Measurements from ENCODE around the gene NFATC2IP.
"Not testable (repeated sequence)": the region's sequence is repeated elsewhere in the genome, so short reads cannot be mapped to it uniquely, and the experiment has no call there.

The NFATC2IP gene

DNA sequence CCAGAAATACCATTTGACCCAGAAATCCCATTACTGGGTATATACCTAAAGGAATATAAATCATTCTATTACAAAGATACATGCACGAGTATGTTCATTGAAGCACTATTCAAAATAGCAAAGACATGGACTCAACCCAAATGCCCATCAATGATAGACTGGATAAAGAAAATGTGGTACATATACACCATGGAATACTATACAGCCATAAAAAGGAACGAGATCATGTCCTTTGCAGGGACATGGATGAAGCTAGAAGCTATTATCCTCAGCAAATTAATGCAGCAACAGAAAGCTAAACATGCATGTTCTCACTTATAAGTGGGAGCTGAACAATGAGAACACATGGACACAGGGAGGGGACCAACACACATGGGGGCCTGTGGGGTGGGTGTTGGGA, 24.5 kb upstream of the NFATC2IP start:
- DNase-seq (ENCODE audit: low spot score) = not testable (repeated sequence)

DNA sequence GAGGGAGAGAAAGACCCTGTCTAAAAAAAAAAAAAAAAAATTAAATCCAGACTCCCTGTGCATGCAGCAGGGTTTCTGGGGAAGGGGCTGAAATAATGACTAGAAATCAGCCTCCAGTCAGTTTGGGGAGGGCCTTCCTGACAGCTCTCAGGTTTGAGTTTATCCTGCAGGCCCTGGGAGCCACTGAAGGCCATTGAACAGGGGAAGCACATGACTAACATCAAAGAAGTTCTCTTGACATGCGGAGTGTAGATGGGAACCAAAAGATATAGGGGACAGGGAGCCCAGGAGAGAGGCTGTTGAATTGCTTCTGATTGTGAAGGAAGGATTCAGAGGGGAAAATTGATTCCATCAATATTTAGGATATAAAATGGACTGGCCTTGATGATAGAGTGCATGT, 22.9 kb upstream of the NFATC2IP start:
- DNase-seq (ENCODE audit: low spot score) = no peak

DNA sequence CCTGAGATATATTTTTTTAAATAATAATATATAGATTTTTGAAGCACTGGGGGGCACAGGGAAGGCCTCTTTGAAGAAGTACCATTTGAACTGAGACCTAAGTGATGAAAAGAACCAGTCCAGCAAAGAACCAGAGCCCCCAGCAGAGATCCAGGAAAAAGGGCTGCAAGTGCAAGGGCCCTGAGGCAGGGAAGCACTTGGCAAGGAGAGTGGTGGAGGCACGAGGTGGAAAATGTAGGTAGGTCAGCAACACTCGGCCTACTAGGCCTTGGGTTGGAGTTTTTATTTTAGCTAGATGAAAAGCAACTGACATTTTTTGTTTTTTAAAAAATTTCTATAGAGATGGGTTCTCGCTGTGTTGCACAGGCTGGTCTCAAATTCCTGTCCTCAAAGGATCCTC, 20.5 kb upstream of the NFATC2IP start:
- DNase-seq (ENCODE audit: low spot score) = no peak

DNA sequence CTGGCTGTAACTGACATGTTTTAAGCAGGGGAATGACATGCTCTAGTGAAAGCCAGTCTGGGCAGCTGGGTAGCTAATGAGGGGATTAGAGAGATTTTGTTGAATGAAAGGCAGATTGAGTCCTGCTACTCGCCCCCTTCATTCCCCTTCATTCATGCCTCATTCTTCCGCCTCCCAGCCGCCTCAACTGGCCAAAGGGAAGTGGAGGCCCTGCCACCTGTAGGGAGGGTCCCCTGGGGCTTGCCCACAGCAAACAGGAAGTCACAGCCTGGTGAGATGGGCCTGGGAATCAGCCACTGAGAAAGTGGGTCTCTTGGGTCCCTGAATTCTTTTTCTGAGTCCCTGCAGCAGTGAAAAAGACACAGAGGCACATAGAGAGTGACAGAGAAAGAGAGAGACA, 20.1 kb upstream of the NFATC2IP start:
- DNase-seq (ENCODE audit: low spot score) = no peak

DNA sequence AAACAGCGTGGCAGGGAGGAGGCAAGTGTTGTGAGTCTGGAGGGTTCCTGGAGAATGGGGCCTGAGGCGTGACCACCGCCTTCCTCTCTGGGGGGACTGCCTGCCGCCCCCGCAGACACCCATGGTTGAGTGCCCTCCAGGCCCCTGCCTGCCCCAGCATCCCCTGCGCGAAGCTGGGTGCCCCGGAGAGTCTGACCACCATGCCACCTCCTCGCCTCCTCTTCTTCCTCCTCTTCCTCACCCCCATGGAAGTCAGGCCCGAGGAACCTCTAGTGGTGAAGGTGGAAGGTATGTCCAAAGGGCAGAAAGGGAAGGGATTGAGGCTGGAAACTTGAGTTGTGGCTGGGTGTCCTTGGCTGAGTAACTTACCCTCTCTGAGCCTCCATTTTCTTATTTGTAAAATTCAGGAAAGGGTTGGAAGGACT, 18.9 kb upstream of the NFATC2IP start, which contains the start of gene CD19:
TSS of gene CD19 (plus strand) at position 171 of the 425 bp plus-strand sequence. CDS start at position 201, 30 bp downstream.
- DNase-seq (ENCODE audit: low spot score) = no peak

DNA sequence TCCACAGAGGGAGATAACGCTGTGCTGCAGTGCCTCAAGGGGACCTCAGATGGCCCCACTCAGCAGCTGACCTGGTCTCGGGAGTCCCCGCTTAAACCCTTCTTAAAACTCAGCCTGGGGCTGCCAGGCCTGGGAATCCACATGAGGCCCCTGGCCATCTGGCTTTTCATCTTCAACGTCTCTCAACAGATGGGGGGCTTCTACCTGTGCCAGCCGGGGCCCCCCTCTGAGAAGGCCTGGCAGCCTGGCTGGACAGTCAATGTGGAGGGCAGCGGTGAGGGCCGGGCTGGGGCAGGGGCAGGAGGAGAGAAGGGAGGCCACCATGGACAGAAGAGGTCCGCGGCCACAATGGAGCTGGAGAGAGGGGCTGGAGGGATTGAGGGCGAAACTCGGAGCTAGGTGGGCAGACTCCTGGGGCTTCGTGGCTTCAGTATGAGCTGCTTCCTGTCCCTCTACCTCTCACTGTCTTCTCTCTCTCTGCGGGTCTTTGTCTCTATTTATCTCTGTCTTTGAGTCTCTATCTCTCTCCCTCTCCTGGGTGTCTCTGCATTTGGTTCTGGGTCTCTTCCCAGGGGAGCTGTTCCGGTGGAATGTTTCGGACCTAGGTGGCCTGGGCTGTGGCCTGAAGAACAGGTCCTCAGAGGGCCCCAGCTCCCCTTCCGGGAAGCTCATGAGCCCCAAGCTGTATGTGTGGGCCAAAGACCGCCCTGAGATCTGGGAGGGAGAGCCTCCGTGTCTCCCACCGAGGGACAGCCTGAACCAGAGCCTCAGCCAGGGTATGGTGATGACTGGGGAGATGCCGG, 18.2 kb upstream of the NFATC2IP start:
- no peak for DNase-seq (ENCODE audit: low spot score)

DNA sequence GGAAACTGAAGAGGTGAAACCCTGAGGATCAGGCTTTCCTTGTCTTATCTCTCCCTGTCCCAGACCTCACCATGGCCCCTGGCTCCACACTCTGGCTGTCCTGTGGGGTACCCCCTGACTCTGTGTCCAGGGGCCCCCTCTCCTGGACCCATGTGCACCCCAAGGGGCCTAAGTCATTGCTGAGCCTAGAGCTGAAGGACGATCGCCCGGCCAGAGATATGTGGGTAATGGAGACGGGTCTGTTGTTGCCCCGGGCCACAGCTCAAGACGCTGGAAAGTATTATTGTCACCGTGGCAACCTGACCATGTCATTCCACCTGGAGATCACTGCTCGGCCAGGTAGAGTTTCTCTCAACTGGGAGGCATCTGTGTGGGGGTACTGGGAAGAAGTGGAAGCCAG, 17.6 kb upstream of the NFATC2IP start:
- no peak for DNase-seq (ENCODE audit: low spot score)

DNA sequence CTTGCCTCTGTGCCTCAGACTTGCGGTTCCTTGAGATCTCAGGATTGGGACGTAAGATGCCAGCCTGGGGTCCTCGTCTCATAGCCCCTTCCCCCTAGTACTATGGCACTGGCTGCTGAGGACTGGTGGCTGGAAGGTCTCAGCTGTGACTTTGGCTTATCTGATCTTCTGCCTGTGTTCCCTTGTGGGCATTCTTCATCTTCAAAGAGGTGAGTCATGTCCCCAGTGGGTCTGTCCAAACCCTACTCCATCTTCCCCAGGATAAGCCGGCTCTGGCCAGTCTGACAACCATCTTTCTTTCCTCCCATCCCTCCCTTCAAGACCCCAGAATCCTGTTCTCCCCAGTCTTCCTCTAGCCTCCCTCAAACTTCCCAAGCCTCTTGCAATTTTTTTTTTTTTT, 15.4 kb upstream of the NFATC2IP start:
- DNase-seq (ENCODE audit: low spot score) = no peak

DNA sequence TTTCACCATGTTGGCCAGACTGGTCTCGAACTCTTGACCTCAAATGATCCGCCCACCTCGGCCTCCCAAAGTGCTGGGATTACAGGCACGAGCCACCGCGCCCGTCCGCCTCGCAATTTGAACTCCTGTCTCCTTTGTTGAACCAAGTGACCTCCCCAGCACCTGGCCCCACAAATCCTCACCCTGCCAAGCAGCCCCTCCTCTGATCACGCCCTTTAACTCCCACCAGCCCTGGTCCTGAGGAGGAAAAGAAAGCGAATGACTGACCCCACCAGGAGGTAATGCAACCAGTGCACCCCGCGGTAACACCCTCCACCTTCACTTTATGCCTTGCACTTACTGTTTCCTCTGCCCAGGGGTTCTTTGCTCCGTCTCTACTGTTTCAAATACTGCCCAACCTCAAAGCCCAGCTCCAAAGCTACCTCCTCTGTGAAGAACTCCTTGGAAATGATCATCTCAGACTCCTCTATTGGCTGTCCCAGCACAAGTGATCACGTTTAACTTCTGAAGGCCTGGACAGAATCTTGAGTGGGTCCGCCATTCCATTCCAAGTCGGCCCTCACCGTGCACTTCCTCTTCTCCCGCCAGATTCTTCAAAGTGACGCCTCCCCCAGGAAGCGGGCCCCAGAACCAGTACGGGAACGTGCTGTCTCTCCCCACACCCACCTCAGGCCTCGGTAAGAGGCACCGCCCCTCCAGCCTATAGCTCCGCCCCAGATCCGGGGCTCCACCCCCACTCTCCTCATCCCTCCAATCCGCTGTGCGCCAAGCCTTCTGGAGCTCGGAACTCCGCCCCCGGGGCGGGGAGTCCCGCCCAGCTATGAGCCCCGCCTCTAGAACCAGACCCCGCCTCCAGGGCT, 14.6 kb upstream of the NFATC2IP start:
- DNase-seq (ENCODE audit: low spot score) = peak; percentile 84

DNA sequence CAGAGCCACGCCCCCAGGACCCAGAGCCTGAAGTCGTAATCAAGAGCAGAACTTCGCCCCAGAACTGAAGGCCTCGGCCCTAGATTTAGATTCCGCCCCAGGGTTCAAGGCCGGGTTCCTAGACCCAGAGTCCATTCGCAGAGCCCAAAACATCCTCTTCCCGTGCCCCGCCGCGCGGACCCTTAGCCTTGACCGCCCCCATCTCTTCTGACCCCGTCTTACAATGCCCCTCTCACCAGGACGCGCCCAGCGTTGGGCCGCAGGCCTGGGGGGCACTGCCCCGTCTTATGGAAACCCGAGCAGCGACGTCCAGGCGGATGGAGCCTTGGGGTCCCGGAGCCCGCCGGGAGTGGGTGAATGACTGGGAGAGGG, 14.0 kb upstream of the NFATC2IP start:
- DNase-seq (ENCODE audit: low spot score) = no peak

DNA sequence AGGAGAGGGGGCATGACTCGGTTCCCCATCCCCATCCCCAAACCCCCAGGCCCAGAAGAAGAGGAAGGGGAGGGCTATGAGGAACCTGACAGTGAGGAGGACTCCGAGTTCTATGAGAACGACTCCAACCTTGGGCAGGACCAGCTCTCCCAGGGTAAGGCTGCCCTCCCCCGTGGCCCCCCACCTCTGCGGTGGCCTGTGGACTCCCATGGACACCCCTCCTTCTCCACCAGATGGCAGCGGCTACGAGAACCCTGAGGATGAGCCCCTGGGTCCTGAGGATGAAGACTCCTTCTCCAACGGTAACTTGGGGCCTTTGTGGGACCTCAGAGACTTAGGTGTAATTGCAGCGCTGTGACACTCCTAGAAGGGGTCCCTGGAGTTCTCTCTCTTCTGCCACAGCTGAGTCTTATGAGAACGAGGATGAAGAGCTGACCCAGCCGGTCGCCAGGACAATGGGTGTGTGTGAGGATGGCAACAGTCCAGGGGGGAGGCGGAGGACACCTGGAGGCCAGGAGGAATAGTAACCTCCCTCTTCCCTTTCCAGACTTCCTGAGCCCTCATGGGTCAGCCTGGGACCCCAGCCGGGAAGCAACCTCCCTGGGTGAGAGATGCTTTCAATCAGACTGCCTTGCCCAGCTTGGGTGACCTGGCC, 13.4 kb upstream of the NFATC2IP start:
- DNase-seq (ENCODE audit: low spot score) = no peak

DNA sequence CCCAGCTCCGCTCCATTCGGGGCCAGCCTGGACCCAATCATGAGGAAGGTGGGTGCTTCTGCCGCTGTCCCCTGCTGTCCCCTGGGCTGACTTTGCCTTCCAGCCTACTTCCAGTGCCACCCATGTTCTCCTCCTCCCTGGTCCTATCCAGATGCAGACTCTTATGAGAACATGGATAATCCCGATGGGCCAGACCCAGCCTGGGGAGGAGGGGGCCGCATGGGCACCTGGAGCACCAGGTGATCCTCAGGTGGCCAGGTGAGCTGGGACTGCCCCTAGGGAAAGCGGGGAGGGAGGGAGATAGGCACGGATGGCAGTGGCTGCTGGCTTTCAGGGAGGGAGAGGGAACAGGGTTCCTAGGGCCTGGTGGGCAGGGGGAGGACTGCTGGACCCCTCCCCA, 12.0 kb upstream of the NFATC2IP start:
- DNase-seq (ENCODE audit: low spot score) = no peak

DNA sequence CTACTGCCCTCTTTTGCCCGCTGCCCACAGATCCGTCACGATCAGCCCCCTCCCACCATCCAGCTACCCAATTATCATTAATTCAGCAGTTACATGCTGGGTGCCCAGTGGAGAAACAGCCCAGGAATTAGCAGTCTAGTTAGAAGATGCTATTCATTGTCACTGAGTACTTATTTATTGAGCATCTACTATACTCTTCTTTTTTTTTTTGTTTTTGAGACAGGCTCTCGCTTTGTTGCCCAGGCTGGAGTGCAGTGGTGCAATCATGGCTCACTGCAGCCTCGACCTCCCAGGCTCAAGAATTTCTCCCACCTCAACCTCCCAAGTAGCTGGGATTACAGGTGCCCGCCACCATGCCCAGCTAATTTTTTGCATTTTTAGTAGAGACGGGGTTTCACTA, 10.9 kb upstream of the NFATC2IP start:
- DNase-seq (ENCODE audit: low spot score) = not testable (repeated sequence)

DNA sequence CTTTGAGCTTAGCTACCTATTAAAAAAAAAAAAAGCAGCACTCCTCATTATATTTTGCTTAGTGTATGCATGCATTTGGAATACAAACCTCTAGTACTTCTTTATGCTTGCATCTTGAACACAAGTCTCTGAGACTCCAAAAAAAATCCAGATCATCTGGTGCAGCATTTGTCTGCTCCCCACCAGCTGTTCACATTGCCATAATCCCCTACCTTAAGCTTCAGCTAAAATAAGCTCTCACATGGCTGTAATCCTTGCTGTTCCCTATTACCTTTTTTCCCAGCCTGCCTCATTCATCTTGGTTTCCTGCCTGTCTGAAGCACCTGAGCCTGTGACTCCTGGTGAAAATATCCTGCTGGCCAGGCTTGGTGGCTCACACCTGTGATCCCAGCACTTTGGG, 7.5 kb upstream of the NFATC2IP start:
- DNase-seq (ENCODE audit: low spot score) = no peak

DNA sequence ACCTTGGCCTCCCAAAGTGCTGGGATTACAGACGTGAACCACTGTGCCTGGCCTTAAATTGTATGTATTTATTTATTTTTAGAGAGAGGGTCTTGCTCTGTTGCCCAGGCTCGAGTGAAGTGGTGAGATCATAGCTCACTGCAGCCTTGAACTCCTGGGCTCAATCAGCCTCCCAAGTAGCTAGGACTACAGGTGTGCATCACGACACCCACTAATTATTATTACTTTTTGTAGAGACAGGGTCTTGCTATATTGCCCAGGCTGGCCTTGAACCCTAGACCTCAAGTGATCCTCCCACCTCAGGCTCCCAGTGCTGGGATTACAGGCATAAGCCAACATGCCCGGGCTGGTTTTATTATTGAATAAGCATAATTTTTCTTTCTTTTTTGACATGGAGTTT, 4.1 kb upstream of the NFATC2IP start:
- DNase-seq (ENCODE audit: low spot score) = no peak

DNA sequence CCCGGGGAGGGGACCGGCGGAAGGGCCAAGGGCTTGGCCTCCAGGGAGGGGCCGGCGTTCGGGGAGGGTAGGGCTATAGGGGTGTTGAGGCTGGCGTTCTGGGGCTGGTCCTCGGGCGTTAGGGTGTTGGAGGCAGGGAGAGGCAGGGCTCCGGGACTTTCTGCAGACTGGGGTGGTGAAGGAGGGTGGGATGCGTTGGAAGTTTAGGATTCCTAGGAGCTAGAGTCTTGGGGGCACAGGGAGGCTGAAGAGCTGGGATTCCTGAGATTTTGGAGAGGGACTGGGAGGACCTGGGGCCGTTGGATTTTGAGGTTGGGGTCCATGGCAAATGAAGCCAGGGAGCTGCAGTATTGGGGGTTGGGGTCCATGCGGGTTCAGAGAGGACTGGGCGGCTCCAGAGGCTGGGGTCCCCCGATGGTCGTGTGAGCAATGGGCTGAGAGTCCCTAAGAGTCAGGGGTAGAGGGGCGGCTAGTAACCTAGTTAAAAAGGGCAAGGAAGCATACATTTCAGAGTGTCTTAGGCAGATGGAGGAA, 740 bp downstream of the NFATC2IP start:
- DNase-seq (ENCODE audit: low spot score) = peak; percentile 52

DNA sequence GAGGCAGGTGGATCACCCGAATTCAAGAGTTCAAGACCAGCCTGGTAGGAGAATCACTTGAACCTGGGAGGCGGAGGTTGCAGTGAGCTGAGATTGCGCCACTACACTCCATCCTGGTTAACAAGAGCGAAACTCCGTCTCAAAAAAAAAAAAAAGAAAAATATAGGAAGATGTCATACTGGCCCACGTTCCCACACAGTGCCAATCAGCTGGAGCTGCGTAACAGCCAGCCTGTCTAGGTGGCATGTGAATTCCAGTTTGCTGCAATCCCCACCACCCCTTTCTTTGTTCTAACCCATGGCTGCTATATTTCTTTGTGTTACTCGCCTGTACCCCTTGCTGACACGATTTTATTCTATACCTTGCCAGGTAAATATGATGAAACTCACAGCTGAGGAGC, 7.5 kb downstream of the NFATC2IP start:
- DNase-seq (ENCODE audit: low spot score) = no peak

DNA sequence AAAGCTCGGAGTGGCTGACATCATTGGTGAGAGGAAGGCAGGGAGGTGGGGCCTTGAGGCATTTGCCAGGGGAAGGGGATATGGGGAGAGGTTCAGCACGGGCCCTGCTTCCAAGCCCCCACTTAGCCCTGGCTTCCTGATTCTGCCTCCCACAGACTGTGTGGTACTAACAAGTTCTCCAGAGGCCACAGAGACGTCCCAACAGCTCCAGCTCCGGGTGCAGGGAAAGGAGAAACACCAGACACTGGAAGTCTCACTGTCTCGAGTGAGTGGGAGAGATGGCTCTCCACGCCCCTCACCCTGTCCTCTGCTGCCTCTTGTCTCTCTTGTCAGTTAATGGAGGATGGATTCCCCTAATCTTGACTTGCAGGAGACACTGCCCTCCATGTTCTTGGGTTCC, 8.1 kb downstream of the NFATC2IP start:
- no peak for DNase-seq (ENCODE audit: low spot score)

DNA sequence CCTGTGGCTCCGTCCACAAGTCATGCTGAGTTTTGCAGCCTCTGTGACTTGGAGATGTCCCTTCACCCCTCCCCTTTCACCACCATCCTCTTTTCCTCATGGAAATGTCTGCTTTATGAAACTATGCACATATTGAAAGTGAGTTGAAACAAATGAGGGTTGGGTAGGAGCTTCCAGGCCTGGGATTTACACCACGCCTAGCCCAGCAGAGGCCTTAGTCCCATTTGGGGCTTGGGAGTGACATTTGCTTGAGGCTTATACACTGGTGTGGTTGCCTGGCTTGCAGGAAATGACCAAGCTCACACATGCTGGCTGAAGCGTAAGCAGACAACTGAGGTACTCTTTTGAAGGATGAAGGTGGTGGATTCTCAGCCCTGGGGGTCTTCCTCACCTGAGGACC, 13.3 kb downstream of the NFATC2IP start:
- no peak for DNase-seq (ENCODE audit: low spot score)

DNA sequence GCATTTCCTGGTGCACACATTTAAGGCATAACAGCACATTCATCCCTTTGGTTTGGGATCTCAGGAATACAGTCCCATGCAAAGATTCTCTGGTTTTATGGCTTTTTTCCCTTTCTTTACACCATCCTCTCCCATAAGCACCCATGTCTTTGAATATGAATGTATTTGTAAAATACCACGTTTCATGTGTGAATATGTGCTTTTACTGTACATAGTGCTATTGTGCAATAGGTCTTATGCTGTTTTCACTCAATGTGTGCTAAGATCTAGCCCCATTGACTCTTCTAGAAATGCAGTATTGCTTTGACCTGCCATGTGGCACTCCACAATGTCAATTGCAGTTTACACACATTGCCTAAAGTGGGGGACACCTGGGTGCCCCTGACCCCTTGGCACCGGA, 13.8 kb downstream of the NFATC2IP start:
- DNase-seq (ENCODE audit: low spot score) = no peak

DNA sequence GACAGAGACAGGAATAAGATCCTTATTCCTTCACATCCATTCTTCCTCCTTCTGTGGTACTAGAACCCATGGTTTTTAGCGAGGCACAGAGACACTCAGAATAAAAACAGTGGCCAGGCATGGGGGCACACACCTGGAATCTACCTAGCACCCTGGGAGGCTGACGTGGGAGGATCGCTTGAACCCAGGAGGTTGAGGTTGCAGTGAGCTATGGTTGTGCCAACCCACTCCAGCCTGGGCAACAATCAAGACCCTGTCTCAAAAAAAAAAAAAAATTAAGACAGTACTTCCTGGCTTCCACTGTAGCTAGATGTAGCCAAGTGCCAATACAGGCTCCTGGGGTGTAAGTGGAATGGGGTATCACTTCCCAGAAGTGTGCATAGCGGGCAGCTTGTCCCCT, 16.4 kb downstream of the NFATC2IP start:
- DNase-seq (ENCODE audit: low spot score) = no peak

DNA sequence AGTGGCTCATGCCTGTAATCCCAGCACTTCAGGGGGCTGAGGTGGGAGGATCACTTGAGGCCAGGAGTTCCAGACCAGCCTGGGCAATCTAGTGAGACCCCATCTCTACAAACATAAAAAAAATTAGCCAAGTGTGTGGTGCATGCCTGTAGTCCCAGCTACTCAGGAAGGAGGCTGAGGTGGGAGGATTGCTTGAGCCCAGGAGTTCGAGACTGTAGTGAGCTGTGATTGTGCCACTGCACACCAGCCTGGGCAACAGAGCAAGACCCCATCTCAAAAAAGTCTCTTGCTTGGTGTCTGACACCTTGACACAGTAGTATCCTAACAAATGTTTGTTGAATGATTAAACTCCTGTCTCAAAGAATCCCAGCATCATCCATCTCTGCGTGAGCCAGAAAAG, 19.0 kb downstream of the NFATC2IP start:
- not testable (repeated sequence) for DNase-seq (ENCODE audit: low spot score)

Data from hematopoietic multipotent progenitor cell treated with erythropoietin and hydrocortisone succinate and interleukin-3 and kit ligand, for 15 days (in vitro differentiated cells).